GM04504 (cell line): Measurements from ENCODE around the gene SRSF6.
"Not testable (repeated sequence)": the region's sequence is repeated elsewhere in the genome, so short reads cannot be mapped to it uniquely, and the experiment has no call there.

Experiments
- DNase-seq: peaks from one replicate; pipeline ENCODE4 v3.0.0-alpha.2; 2012; ENCODE audit warnings: low read depth

The SRSF6 gene

GRCh38 chr20:43477193-43477592 lies 19.5 kb downstream of the SRSF6 start:
- DNase-seq: no peak

GRCh38 chr20:43477619-43478018 lies 19.9 kb downstream of the SRSF6 start:
- no peak for DNase-seq

GRCh38 chr20:43490038-43490437 lies 32.3 kb downstream of the SRSF6 start:
- DNase-seq: no peak

DNA sequence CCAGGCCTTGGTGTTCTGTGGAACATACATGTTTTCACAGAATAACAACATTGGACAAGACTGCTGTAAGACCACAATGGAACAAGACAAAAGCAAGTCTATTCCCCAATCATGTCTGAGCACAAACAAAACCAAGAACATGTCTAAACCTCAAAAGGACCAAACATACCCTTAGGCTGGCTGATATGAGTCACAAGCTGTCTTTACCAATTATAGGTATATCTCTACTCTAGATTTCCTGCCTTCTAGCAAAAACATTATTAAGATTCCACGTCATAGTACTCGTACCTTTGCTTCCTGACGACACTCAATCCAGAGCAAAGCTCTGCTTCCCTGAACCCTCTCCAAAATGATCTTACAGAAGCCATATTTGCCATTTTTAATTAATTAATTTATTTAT lies 34.4 kb downstream of the SRSF6 start:
- DNase-seq: no peak

DNA sequence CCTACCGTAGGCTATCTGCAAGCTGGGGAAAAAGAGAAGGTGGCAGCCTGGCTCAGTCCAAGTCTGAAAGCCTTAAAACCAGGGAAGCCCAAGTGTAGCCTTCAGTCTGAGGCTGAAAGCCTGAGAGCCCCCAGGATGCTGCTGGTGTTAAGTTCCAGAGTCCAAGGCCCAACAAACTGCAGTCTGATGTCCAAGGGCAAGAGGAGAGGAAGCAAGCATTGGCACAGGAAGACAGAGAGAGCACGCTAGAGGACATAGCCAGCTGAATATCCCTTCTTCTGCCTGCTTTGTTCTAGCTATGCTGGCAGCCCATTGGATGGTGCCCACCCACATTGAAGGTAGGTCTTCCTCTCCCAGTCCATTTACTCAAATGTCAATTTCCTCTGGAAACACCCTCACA lies 37.7 kb downstream of the SRSF6 start:
- DNase-seq: no peak

GRCh38 chr20:43502021-43502420 lies 44.3 kb downstream of the SRSF6 start:
- DNase-seq: not testable (repeated sequence)

DNA sequence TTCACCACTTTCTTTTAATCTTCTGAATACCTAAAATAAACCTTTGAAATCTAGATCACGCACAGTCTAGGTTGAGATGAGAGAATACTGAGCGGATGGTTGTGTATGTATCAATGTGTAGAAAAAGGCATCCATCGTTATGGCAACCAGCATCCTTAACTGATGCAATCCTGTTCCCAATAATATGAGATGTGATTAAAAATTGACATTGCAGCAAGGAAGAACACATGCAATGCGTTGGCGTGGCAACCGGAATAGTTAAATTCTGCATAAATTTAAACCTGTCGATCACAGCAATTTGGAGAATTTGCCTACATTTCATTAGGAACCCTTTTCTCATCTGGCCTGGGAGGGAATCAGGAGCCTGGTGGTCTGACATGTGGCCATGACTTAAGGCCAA lies 48.5 kb downstream of the SRSF6 start:
- no peak for DNase-seq

DNA sequence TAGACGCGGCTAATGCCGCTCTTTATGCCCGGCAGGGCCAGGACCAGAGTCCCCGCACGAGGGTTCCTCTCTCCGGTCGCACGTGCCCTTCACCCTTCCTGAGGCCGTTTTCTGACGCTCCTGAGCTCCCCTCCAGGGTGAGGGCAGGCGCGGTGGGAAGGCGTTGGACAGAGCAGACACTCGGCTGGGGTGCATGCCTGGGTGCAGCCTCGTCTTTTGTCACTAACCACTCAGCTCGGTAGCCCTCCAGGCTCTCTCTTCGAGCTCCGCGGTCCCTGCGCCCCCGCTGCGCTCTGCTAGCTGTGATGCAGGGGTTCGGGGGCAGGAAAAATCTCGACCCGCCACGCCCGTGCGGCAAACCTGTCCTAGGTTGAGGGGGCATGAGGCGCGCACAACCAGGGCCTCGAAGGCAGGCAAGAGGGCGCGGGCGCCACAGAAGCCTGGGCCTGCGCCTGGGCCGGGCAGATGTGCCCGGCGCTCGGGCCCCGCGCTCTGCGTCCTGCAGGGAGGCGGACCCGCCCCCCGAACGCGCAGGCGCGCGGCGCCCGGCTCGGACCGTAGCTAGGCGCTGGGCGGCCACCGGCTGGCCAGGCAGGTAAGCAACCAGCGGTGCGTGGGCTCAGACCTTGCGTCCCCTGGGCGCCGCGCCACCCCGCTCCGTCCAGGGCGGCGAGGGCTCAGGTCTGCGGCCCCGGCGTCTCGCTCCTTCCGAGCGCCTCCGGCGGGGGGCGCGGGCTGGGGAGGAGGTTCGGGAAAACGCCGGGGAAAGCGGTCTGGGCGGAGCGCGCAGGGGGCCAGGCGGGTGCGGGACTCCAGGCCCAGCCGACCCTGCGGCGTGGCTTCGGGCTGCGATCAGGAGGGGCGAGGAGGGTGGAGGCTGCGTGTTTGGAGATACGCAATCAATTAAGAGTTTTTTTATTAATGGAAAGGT lies 49.7 kb downstream of the SRSF6 start, which contains the start of gene L3MBTL1:
Gene L3MBTL1 (plus strand): TSS at position 548 of the 931 bp plus-strand sequence. CDS start 5,807 bp downstream, outside the sequence.
- no peak for DNase-seq

- DNase-seq: no peak
Measured at GRCh38 chr20:43508106-43508505, 50.4 kb downstream of the SRSF6 start.

DNA sequence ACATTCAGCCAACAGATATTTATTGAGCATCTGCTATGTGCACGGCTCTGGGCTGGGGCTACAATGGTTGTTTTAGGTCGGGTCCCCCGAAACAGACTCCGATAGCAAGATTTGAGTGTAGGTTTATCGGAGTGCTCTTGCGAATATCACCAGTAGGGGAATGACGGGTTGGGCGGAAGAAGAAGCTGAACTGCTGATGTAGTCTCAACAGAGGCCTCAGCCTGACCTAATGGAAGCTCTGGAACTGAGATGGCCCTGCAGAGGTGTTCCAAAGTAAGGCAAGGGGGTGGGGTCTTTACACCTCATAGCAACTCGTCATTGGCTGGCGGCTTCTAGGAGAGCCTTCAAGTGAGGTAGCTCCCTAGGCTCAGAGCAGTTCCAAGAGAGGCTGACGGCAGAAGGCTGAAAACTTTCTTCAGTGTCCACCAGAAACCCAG lies 50.9 kb downstream of the SRSF6 start:
- no peak for DNase-seq

- no peak for DNase-seq
Measured at GRCh38 chr20:43511879-43512278, 54.2 kb downstream of the SRSF6 start.

GRCh38 chr20:43513372-43513930 lies 55.8 kb downstream of the SRSF6 start:
- DNase-seq: no peak
